Measurements from ENCODE around the gene CPLX3. TPM values are rescaled to one million over a fixed set of nuclear protein-coding genes. Genes with fewer than 3 reads are reported as not detected.
A peak's percentile ranks its signal among the peaks of the same experiment; 100 is the strongest.

CPLX3 gene
- total RNA-seq, 6 donors from 2014 or later: not detected

DNA sequence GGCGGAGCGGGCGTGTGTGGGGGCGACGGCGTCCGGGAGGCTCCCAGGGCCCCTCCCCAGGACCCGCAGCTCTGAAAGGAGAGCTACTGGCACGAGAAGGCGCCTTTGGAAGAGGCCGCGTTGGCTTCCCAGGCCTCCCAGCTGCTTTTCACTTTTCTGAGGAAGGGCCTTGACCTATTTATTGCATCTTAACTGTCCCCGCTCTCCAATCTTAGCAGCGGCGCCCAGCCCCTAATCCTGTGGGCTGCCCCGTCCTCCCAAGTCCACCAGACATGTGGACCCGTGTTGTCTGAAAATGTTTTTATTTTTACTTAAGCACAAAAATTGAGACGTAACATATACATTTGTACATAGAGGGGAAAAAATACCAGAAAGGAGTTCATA, 17.0 kb downstream of the CPLX3 start:
- Histone ChIP-seq H3K27ac (peak overlapping the region; percentile 79 to 91 (median 88)), H3K9me3 (no peaks in the 10 kb centered on the region), H3K4me3 (peak overlapping the region; percentile 47 to 96 (median 91)), H3K27me3 (no peaks in the 10 kb centered on the region), H3K36me3 (peaks cover 14 to 57% (median 44%) of the 10 kb centered on the region in 4 donors), H3K4me1 (peaks cover 11 to 36% (median 20%) of the 10 kb centered on the region in 4 donors)
- no peak for ATAC-seq (ENCODE audit: low FRiP score in 2 of 2)
- no peak for DNase-seq
- TF ChIP-seq EP300 (IDR thresholded peaks at IDR 0.05) (no peak), POLR2A (IDR thresholded peaks at IDR 0.05) (no peak), POLR2AphosphoS5 (IDR thresholded peaks at IDR 0.05) (no peak)
- TF ChIP-seq, protein P1, sequence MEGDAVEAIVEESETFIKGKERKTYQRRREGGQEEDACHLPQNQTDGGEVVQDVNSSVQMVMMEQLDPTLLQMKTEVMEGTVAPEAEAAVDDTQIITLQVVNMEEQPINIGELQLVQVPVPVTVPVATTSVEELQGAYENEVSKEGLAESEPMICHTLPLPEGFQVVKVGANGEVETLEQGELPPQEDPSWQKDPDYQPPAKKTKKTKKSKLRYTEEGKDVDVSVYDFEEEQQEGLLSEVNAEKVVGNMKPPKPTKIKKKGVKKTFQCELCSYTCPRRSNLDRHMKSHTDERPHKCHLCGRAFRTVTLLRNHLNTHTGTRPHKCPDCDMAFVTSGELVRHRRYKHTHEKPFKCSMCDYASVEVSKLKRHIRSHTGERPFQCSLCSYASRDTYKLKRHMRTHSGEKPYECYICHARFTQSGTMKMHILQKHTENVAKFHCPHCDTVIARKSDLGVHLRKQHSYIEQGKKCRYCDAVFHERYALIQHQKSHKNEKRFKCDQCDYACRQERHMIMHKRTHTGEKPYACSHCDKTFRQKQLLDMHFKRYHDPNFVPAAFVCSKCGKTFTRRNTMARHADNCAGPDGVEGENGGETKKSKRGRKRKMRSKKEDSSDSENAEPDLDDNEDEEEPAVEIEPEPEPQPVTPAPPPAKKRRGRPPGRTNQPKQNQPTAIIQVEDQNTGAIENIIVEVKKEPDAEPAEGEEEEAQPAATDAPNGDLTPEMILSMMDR (IDR thresholded peaks at IDR 0.05): peak in 1 of 6 experiments; percentile 45
- WGBS, 2 donors: 26 to 28% methylated on average over 11 to 13 of the region's 18 CpGs

DNA sequence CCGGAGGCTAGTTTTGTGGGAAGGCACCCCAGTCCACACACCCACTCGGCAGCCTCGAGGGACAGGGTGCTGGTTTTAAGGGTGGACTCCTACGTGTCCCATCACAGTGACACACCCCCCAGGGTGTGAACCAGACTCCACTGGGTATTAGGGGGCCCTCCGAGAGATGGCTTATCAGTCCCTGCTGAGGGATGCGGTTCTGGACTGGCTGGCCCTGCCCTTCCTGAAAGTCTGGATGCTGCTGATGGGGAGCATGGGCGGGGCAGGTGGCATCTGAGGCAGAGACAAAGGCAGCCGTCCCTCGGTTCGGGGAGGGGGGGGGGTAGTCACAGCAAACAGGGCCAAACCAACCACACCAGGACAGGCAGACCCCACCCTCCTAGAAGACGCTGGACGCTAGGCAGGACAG, 17.5 kb downstream of the CPLX3 start:
- TF ChIP-seq POLR2AphosphoS5 (IDR thresholded peaks at IDR 0.05): no peak
- no peak for TF ChIP-seq EP300 (IDR thresholded peaks at IDR 0.05)
- Histone ChIP-seq H3K4me1 (peaks cover 11 to 36% (median 20%) of the 10 kb centered on the region in 4 donors), H3K27me3 (no peaks in the 10 kb centered on the region), H3K4me3 (peak overlapping the region in 2 of 4 donors; percentile 88 to 96), H3K9me3 (no peaks in the 10 kb centered on the region), H3K27ac (peak overlapping the region; percentile 79 to 91 (median 88)), H3K36me3 (peaks cover 18 to 57% (median 45%) of the 10 kb centered on the region in 4 donors)
- 52 to 61% methylated on average over 3 to 12 of the region's 12 CpGs for WGBS, 2 donors
- ATAC-seq (ENCODE audit: low FRiP score in 2 of 2) (no peak), DNase-seq (no peak)

DNA sequence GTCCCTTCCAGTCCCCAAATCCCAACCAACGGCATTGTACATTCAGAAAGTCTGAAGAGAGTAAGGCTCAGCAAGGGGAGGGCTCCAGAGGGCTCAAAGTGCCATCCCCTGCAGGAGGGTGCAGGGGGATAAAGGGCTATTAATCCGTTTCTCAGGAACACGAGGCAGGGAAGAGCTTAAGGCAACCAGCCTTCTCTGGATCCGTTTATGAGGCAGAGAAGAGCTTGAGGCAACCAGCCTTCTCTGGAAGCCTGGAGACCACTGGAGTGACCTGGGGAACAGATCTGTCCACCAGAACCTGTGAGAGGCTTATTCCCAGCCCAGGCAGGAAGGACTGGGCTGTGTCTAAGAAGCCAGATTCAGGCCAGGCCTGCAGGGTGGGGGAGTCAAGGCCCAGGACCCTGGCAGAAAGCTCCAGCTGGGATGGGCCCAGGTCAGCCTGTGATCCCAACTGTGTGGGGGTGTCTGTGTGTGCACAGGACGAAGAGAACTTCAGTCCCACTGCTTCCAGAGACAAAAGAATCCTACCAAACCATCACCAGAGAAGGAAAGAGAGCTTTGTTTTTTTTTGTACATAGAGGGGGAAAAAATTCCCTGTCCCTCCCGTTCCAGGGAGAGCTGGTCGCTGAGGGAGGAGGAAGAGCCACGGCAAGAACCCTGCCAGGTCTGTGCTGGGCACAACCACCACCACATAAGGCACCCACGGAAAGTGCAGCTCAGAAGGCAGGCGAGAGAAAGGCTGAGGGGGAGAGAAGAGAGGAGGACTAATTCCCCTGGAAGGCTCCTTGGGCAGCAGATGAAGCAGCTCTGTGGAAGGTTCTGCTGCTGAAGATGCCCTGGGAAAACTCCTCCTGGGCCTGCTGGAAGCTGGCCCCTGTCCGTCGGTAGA, 18.1 kb downstream of the CPLX3 start:
- DNase-seq (no peak), ATAC-seq (ENCODE audit: low FRiP score in 2 of 2) (no peak)
- Histone ChIP-seq H3K9me3 (no peaks in the 10 kb centered on the region), H3K36me3 (peaks cover 18 to 57% (median 48%) of the 10 kb centered on the region in 4 donors), H3K27me3 (no peaks in the 10 kb centered on the region), H3K4me3 (no peak overlapping the region), H3K4me1 (peaks cover 11 to 36% (median 20%) of the 10 kb centered on the region in 4 donors), H3K27ac (peak overlapping the region in 3 of 4 donors; percentile 21 to 91 (median 91))
- WGBS, 2 donors: 79 to 87% methylated on average over 10 to 12 of the region's 12 CpGs
- TF ChIP-seq POLR2AphosphoS5 (IDR thresholded peaks at IDR 0.05) (no peak), EP300 (IDR thresholded peaks at IDR 0.05) (no peak), POLR2A (IDR thresholded peaks at IDR 0.05) (no peak)
- TF ChIP-seq, protein P1 (IDR thresholded peaks at IDR 0.05): no peak

DNA sequence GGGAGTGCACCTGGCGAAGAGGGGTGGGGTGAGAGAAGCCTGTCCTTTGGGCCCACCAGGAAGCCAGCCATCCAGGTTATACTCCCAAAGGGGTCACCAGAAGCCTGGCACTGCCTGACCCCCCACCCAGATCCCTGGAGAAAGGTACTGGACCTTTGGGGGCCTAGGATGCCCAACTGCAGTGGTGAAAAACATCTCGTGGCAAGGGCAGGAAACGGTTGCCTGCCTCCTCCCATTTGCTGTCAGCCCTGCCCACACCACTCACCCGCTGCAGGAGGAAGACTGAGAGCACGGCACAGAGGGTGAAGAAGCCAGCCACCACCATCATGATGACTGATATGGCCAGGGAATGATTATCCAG, 18.8 kb downstream of the CPLX3 start:
- peaks cover 11 to 36% (median 20%) of the 10 kb centered on the region in 4 donors for H3K4me1 ChIP-seq
- WGBS, 2 donors: 46 to 68% methylated on average over 4 to 5 of the region's 5 CpGs
- TF ChIP-seq POLR2A (IDR thresholded peaks at IDR 0.05) (no peak), EP300 (IDR thresholded peaks at IDR 0.05) (no peak), POLR2AphosphoS5 (IDR thresholded peaks at IDR 0.05) (no peak)
- TF ChIP-seq, protein P1 (IDR thresholded peaks at IDR 0.05): no peak
- DNase-seq: no peak
- no peak for ATAC-seq (ENCODE audit: low FRiP score in 2 of 2)
- peak overlapping the region in 2 of 4 donors; percentile 30 to 91 for H3K27ac ChIP-seq
- H3K27me3 ChIP-seq: no peaks in the 10 kb centered on the region
- peaks cover 18 to 57% (median 51%) of the 10 kb centered on the region in 4 donors for H3K36me3 ChIP-seq
- H3K4me3 ChIP-seq: no peak overlapping the region
- H3K9me3 ChIP-seq: no peaks in the 10 kb centered on the region

DNA sequence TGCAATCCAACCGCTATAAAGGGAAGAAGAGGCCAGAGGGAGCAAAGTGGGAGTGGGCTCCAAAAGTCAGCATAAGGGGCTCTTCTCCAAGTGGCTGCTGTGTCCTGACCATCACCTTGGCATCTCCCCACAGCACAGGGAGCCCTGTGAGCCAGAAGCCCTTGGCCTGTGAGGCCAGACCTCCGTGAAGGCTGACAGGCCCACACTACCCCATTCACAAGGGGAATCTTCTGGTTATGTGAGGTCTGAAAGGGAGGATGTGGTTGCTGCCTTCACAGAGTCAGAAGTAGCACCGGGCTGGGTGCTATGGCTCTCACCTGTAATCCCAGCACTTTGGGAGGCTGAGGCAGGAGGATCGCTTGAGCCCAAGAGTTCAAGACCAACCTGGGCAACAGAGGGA, 19.2 kb downstream of the CPLX3 start:
- WGBS, 2 donors: 67 to 80% methylated on average over 2 to 3 of the region's 4 CpGs
- H3K4me3 ChIP-seq: no peak overlapping the region
- peaks cover 11 to 36% (median 20%) of the 10 kb centered on the region in 4 donors for H3K4me1 ChIP-seq
- no peaks in the 10 kb centered on the region for H3K27me3 ChIP-seq
- peak overlapping the region in 3 of 4 donors; percentile 5 to 91 (median 30) for H3K27ac ChIP-seq
- DNase-seq: no peak
- TF ChIP-seq EP300 (IDR thresholded peaks at IDR 0.05): no peak
- no peak for TF ChIP-seq POLR2A (IDR thresholded peaks at IDR 0.05)
- TF ChIP-seq POLR2AphosphoS5 (IDR thresholded peaks at IDR 0.05): no peak
- TF ChIP-seq, protein P1 (IDR thresholded peaks at IDR 0.05): no peak
- H3K9me3 ChIP-seq: no peaks in the 10 kb centered on the region
- H3K36me3 ChIP-seq: peaks cover 18 to 57% (median 52%) of the 10 kb centered on the region in 4 donors
- ATAC-seq (ENCODE audit: low FRiP score in 2 of 2): no peak

Measured in upper lobe of left lung (tissue), 6 donors.